MV-4-11 (cell line): ENCODE results near the gene TMEM109.
A peak's percentile ranks its signal among the peaks of the same experiment; 100 is the strongest.

ENCODE experiments used
- DNase-seq: peaks from one replicate; lab custom pipeline; 2025; lab: John Stamatoyannopoulos, UW

The TMEM109 gene

GRCh38 chr11:60878245-60879101 lies 35.5 kb upstream of the TMEM109 start:
- no peak for DNase-seq

GRCh38 chr11:60879104-60879503 lies 34.9 kb upstream of the TMEM109 start:
- no peak for DNase-seq

GRCh38 chr11:60879971-60880588 lies 33.9 kb upstream of the TMEM109 start:
- no peak for DNase-seq

- DNase-seq = no peak
Observed at GRCh38 chr11:60880643-60881282, 33.2 kb upstream of the TMEM109 start.

GRCh38 chr11:60887556-60887955 lies 26.4 kb upstream of the TMEM109 start:
- peak; percentile 31 for DNase-seq

- no peak for DNase-seq
Observed at GRCh38 chr11:60889869-60890311, 24.1 kb upstream of the TMEM109 start.

- no peak for DNase-seq
Observed at GRCh38 chr11:60890696-60891095, 23.3 kb upstream of the TMEM109 start.

GRCh38 chr11:60891103-60891741 lies 22.7 kb upstream of the TMEM109 start:
- no peak for DNase-seq

- DNase-seq = no peak
Observed at GRCh38 chr11:60895687-60896086, 18.3 kb upstream of the TMEM109 start.

GRCh38 chr11:60897496-60897895 lies 16.5 kb upstream of the TMEM109 start:
- DNase-seq = no peak

- peak; percentile 43 for DNase-seq
Observed at GRCh38 chr11:60899046-60899936, 14.7 kb upstream of the TMEM109 start.

- DNase-seq = no peak
Observed at GRCh38 chr11:60899977-60900376, 14.0 kb upstream of the TMEM109 start.

GRCh38 chr11:60900673-60901404 lies 13.1 kb upstream of the TMEM109 start:
- DNase-seq = no peak

- no peak for DNase-seq
Observed at GRCh38 chr11:60902625-60903024, 11.3 kb upstream of the TMEM109 start.

GRCh38 chr11:60905047-60905446 lies 8.9 kb upstream of the TMEM109 start:
- peak; percentile 20 for DNase-seq

GRCh38 chr11:60905551-60906113 lies 8.3 kb upstream of the TMEM109 start:
- no peak for DNase-seq

- DNase-seq = peak; percentile 98
Observed at GRCh38 chr11:60906132-60906972, 7.6 kb upstream of the TMEM109 start, which contains the start of gene PRPF19. TSS of gene PRPF19 (minus strand) at chr11:60906585. CDS start at chr11:60906382, 203 bp downstream.

- no peak for DNase-seq
Observed at GRCh38 chr11:60908803-60909202, 5.2 kb upstream of the TMEM109 start.

GRCh38 chr11:60909680-60910280 lies 4.2 kb upstream of the TMEM109 start:
- DNase-seq = peak; percentile 50
